HepG2 (cell line): ENCODE results near the gene EVL. TPM values are rescaled to one million over a fixed set of nuclear protein-coding genes. Genes with fewer than 3 reads are reported as not detected.

ENCODE experiments used
- ATM ChIP-seq: fragments of 450-650 bp; IDR thresholded peaks from 2 replicates; pipeline ENCODE4 v1.7.1; 2017; ENCODE audit warnings: mild to moderate bottlenecking, borderline replicate concordance
- EED ChIP-seq: sonication (generic); formaldehyde crosslinking; IDR thresholded peaks from 2 replicates; pipeline ENCODE4 v1.5.0; 2020; ENCODE audit warnings: mild to moderate bottlenecking, missing genetic modification reagents
- MAFK ChIP-seq, 2 experiments: IDR thresholded peaks in 1 of 2; conservative IDR thresholded peaks in 1 of 2; 2 replicates each; pipeline ENCODE4 v1.6.1; 2011; ENCODE audit warnings: improper control_type of control experiment in 2 of 2, low read length in 2 of 2
- NR2C2 ChIP-seq: sonication (generic); formaldehyde crosslinking; IDR thresholded peaks from 2 replicates; pipeline ENCODE4 v1.4.0; 2020; ENCODE audit warnings: missing genetic modification reagents, mild to moderate bottlenecking, moderate library complexity, borderline replicate concordance
- PCBP1 ChIP-seq: fragments of 200-400 bp; formaldehyde crosslinking; IDR thresholded peaks from 2 replicates; pipeline ENCODE4 v1.6.1; 2017; ENCODE audit warnings: mild to moderate bottlenecking, low read depth, low read length, borderline replicate concordance
- RORA ChIP-seq: sonication (generic); formaldehyde crosslinking; IDR thresholded peaks from 2 replicates; pipeline ENCODE4 v1.5.0; 2020; ENCODE audit warnings: mild to moderate bottlenecking, missing genetic modification reagents, moderate library complexity
- STAT5B ChIP-seq: sonication (generic); formaldehyde crosslinking; IDR thresholded peaks from 2 replicates; pipeline ENCODE4 v1.4.0; 2020; ENCODE audit warnings: missing genetic modification reagents
- TEAD3 ChIP-seq: optimal IDR thresholded peaks from 2 replicates; pipeline ENCODE3; 2016; ENCODE audit warnings: borderline replicate concordance
- ZBTB20 ChIP-seq: sonication (generic); formaldehyde crosslinking; IDR thresholded peaks from 2 replicates; pipeline ENCODE4 v1.8.1; 2023; ENCODE audit warnings: missing genetic modification reagents, low read depth, mild to moderate bottlenecking, borderline replicate concordance
- ZNF557 ChIP-seq: sonication (generic); formaldehyde crosslinking; IDR thresholded peaks from 2 replicates; pipeline ENCODE4 v1.4.0; 2020; ENCODE audit warnings: missing genetic modification reagents
- ZNF616 ChIP-seq: sonication (generic); formaldehyde crosslinking; IDR thresholded peaks from 2 replicates; pipeline ENCODE4 v1.5.0; 2020; ENCODE audit warnings: low read depth, mild to moderate bottlenecking, missing genetic modification reagents
- ZNF672 ChIP-seq: sonication (generic); formaldehyde crosslinking; IDR thresholded peaks from 2 replicates; pipeline ENCODE4 v1.8.1; 2022; ENCODE audit warnings: missing genetic modification reagents
- polyA plus RNA-seq, 8 experiments: library from polyadenylated mRNA; depleted of rRNA in 3 of 8; stranded (reverse) in 7 of 8; unstranded in 1 of 8; fragments of >200 nt; fragmentation: Illumina TruSeq in 4 of 8; extraction: Trizol in 4 of 8; gene quantifications; 2 replicates each; pipeline versions ENCODE4 v1.2.1 to v1.2.3, GENCODE V29; 2011 to 2016; ENCODE audit warnings: low read depth in 4 of 8, missing spikeins in 1 of 8, mixed read lengths in 1 of 8; ENCODE audit not compliant: insufficient read depth in 1 of 8
- total RNA-seq, 5 experiments: library from RNA; depleted of rRNA; stranded (reverse); fragments of >200 nt; fragmentation: Illumina TruSeq; extraction: Trizol; gene quantifications; 2 replicates each; pipeline ENCODE4 v1.2.3, GENCODE V29; 2016; ENCODE audit warnings: low read depth in 1 of 5
- TF ChIP-seq, protein P1 (sequence below): sonication (generic); formaldehyde crosslinking; IDR thresholded peaks from 2 replicates; pipeline ENCODE4 v1.4.0; 2020; ENCODE audit warnings: missing genetic modification reagents
- TF ChIP-seq, protein P2 (sequence below): sonication (generic); formaldehyde crosslinking; IDR thresholded peaks from 2 replicates; pipeline ENCODE4 v1.5.0; 2020; ENCODE audit warnings: mild to moderate bottlenecking, missing genetic modification reagents, moderate library complexity
- TF ChIP-seq, protein P3 (sequence below): sonication (generic); formaldehyde crosslinking; IDR thresholded peaks from 2 replicates; pipeline ENCODE4 v1.5.0; 2020; ENCODE audit warnings: missing genetic modification reagents
- TF ChIP-seq, protein P4 (sequence below): sonication (generic); formaldehyde crosslinking; IDR thresholded peaks from 2 replicates; pipeline ENCODE4 v1.4.0; 2020; ENCODE audit warnings: missing genetic modification reagents
- TF ChIP-seq, protein P5 (sequence below): sonication (generic); formaldehyde crosslinking; conservative IDR thresholded peaks from 2 replicates; pipeline ENCODE4 v1.8.0; 2022; ENCODE audit warnings: low read depth, missing genetic modification reagents
- TF ChIP-seq, protein P6 (sequence below): sonication (generic); formaldehyde crosslinking; IDR thresholded peaks from 2 replicates; pipeline ENCODE4 v1.4.0; 2020; ENCODE audit warnings: missing genetic modification reagents

EVL gene
- total and polyA plus RNA-seq, 2 of the 13 experiments (the other 11 are each of a cell fraction or from before 2014, with no cell fraction given), result 15.1 to 31.2 TPM

DNA sequence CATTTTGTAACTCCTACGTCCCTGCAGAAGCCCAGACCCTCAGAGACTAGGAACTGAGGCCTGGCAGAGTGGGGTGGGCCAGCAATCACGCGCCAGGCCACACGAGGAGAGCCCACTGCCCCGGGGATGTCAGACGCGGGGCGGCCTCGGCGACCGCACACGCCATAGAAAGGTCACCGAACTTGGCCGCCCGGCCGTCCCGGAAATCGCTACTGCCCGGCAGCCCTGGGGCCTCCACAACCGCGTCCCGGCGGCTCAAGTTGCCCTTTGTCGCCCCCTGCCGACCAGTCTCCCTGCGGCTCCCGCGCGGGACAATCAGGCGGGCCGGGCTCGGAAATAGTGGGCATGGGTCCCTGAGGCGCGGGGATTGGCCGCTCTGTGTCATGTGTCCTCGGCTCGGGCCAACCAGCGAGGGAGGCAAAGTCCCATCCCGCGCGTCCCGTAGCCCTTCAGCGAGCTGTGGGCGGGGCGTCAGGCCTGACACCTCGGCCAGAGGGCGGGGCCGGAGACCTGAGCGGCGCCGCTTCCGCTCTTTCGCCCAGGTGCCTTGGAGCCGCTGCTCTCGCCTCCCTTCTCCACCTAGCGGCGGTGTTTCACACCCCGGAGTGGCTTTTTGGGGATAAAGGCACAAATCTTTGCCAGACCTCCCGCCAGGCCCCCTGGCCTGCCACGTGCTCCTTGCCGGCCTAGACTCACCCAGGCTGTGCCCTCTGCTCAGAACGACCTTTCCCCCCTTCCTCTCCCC lies 127.6 kb downstream of the EVL start (continued):
- TF ChIP-seq, protein P1, sequence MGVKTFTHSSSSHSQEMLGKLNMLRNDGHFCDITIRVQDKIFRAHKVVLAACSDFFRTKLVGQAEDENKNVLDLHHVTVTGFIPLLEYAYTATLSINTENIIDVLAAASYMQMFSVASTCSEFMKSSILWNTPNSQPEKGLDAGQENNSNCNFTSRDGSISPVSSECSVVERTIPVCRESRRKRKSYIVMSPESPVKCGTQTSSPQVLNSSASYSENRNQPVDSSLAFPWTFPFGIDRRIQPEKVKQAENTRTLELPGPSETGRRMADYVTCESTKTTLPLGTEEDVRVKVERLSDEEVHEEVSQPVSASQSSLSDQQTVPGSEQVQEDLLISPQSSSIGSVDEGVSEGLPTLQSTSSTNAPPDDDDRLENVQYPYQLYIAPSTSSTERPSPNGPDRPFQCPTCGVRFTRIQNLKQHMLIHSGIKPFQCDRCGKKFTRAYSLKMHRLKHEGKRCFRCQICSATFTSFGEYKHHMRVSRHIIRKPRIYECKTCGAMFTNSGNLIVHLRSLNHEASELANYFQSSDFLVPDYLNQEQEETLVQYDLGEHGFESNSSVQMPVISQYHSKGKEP, result no peak
- no peak for TF ChIP-seq ATM
- TF ChIP-seq ZNF672, result no peak
- no peak for TF ChIP-seq MAFK (conservative IDR thresholded peaks at IDR 0.05 in 1 of 2, IDR thresholded peaks at IDR 0.05 in 1 of 2; ENCODE audit: low read length in 2 of 2)
- 0 out of 2 replicates have a peak, but pooled peaks have one; percentile 21 for TF ChIP-seq ZNF557 (CRISPR knock-in tag)
- no peak for TF ChIP-seq RORA (CRISPR knock-in tag)
- peak; percentile 65 for TF ChIP-seq TEAD3
- 0 out of 2 replicates have a peak, but pooled peaks have one; percentile 44 for TF ChIP-seq STAT5B (CRISPR knock-in tag)
- TF ChIP-seq, protein P2, sequence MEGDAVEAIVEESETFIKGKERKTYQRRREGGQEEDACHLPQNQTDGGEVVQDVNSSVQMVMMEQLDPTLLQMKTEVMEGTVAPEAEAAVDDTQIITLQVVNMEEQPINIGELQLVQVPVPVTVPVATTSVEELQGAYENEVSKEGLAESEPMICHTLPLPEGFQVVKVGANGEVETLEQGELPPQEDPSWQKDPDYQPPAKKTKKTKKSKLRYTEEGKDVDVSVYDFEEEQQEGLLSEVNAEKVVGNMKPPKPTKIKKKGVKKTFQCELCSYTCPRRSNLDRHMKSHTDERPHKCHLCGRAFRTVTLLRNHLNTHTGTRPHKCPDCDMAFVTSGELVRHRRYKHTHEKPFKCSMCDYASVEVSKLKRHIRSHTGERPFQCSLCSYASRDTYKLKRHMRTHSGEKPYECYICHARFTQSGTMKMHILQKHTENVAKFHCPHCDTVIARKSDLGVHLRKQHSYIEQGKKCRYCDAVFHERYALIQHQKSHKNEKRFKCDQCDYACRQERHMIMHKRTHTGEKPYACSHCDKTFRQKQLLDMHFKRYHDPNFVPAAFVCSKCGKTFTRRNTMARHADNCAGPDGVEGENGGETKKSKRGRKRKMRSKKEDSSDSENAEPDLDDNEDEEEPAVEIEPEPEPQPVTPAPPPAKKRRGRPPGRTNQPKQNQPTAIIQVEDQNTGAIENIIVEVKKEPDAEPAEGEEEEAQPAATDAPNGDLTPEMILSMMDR (CRISPR knock-in tag), result peak; percentile 93
- TF ChIP-seq, protein P3, sequence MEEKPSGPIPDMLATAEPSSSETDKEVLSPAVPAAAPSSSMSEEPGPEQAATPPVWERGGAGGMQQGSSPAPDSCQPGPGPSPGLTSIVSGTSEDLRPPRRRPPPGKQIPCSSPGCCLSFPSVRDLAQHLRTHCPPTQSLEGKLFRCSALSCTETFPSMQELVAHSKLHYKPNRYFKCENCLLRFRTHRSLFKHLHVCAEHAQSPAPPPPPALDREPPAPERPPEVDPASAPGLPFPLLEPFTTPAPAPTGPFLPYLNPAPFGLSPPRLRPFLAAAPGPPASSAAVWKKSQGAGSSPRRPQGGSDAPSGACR (CRISPR knock-in tag), result peak; percentile 91
- TF ChIP-seq, protein P4, sequence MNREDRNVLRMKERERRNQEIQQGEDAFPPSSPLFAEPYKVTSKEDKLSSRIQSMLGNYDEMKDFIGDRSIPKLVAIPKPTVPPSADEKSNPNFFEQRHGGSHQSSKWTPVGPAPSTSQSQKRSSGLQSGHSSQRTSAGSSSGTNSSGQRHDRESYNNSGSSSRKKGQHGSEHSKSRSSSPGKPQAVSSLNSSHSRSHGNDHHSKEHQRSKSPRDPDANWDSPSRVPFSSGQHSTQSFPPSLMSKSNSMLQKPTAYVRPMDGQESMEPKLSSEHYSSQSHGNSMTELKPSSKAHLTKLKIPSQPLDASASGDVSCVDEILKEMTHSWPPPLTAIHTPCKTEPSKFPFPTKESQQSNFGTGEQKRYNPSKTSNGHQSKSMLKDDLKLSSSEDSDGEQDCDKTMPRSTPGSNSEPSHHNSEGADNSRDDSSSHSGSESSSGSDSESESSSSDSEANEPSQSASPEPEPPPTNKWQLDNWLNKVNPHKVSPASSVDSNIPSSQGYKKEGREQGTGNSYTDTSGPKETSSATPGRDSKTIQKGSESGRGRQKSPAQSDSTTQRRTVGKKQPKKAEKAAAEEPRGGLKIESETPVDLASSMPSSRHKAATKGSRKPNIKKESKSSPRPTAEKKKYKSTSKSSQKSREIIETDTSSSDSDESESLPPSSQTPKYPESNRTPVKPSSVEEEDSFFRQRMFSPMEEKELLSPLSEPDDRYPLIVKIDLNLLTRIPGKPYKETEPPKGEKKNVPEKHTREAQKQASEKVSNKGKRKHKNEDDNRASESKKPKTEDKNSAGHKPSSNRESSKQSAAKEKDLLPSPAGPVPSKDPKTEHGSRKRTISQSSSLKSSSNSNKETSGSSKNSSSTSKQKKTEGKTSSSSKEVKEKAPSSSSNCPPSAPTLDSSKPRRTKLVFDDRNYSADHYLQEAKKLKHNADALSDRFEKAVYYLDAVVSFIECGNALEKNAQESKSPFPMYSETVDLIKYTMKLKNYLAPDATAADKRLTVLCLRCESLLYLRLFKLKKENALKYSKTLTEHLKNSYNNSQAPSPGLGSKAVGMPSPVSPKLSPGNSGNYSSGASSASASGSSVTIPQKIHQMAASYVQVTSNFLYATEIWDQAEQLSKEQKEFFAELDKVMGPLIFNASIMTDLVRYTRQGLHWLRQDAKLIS (CRISPR knock-in tag), result no peak
- peak; percentile 41; the same call in 1 of the 2 replicates for TF ChIP-seq EED
- TF ChIP-seq ZNF616 (CRISPR knock-in tag), result no peak; the same call in 1 of the 2 replicates
- peak; percentile 80; the same call in 1 of the 2 replicates for TF ChIP-seq NR2C2
- TF ChIP-seq, protein P5, sequence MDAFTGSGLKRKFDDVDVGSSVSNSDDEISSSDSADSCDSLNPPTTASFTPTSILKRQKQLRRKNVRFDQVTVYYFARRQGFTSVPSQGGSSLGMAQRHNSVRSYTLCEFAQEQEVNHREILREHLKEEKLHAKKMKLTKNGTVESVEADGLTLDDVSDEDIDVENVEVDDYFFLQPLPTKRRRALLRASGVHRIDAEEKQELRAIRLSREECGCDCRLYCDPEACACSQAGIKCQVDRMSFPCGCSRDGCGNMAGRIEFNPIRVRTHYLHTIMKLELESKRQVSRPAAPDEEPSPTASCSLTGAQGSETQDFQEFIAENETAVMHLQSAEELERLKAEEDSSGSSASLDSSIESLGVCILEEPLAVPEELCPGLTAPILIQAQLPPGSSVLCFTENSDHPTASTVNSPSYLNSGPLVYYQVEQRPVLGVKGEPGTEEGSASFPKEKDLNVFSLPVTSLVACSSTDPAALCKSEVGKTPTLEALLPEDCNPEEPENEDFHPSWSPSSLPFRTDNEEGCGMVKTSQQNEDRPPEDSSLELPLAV (CRISPR knock-in tag), result no peak
- peak; percentile 87; the same call in 1 of the 2 replicates for TF ChIP-seq ZBTB20 (CRISPR knock-in tag)
- 0 out of 2 replicates have a peak, but pooled peaks have one; percentile 36 for TF ChIP-seq PCBP1
- TF ChIP-seq, protein P6, sequence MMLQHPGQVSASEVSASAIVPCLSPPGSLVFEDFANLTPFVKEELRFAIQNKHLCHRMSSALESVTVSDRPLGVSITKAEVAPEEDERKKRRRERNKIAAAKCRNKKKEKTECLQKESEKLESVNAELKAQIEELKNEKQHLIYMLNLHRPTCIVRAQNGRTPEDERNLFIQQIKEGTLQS (CRISPR knock-in tag), result peak; percentile 14; the same call in 1 of the 2 replicates
